K562 (cell line): ENCODE measurements around the gene ANAPC2. TPM values are rescaled to one million over a fixed set of nuclear protein-coding genes. Genes with fewer than 3 reads are reported as not detected.
A peak's percentile ranks its signal among the peaks of the same experiment; 100 is the strongest.

Experiments used
- ARID1B ChIP-seq: fragments of 450-650 bp; IDR thresholded peaks from 2 replicates; pipeline ENCODE4 v1.6.1; 2016; ENCODE audit warnings: antibody characterized with exemption, mild to moderate bottlenecking, inconsistent platforms
- ATF6 ChIP-seq: sonication (generic); formaldehyde crosslinking; IDR thresholded peaks from 2 replicates; pipeline ENCODE4 v1.4.0; 2020; ENCODE audit warnings: mild to moderate bottlenecking, missing genetic modification reagents
- ELF2 ChIP-seq: fragments of 250-450 bp; sonication (Bioruptor Pico); IDR thresholded peaks from 2 replicates; pipeline ENCODE4 v1.5.0; 2021; ENCODE audit warnings: mild to moderate bottlenecking
- ETV6 ChIP-seq, 3 experiments: fragments of 150-350 bp in 1 of 3; sonication (generic) in 1 of 3; formaldehyde crosslinking in 1 of 3; IDR thresholded peaks; 2 replicates each; pipeline versions ENCODE4 v1.6.1 to v1.8.0; 2014 to 2022; ENCODE audit warnings: borderline replicate concordance in 2 of 3, low read depth in 2 of 3, antibody characterized with exemption in 1 of 3, low read length in 1 of 3, mild to moderate bottlenecking in 1 of 3, missing genetic modification reagents in 1 of 3
- KDM4B ChIP-seq, 2 experiments: fragments of 450-650 bp in 1 of 2; sonication (generic) in 1 of 2; IDR thresholded peaks; 2 replicates each; pipeline ENCODE4 v1.6.1; 2016 to 2017; ENCODE audit warnings: borderline replicate concordance in 2 of 2, antibody characterized with exemption in 1 of 2, low read depth in 1 of 2, mild to moderate bottlenecking in 1 of 2
- LCOR ChIP-seq: sonication (generic); formaldehyde crosslinking; IDR thresholded peaks from 2 replicates; pipeline ENCODE4 v1.8.0; 2022; ENCODE audit warnings: mild to moderate bottlenecking, missing genetic modification reagents
- PKNOX1 ChIP-seq: fragments of 450-650 bp; IDR thresholded peaks from 2 replicates; pipeline ENCODE4 v1.6.1; 2016
- POU5F1 ChIP-seq: fragments of 150-350 bp; IDR thresholded peaks from 2 replicates; pipeline ENCODE4 v1.6.1; 2014; ENCODE audit warnings: borderline replicate concordance, low read length, low read depth, mild to moderate bottlenecking; ENCODE audit not compliant: partially characterized antibody
- TARDBP ChIP-seq: fragments of 450-650 bp; IDR thresholded peaks from 2 replicates; pipeline ENCODE4 v1.6.1; 2016
- TCF3 ChIP-seq: sonication (generic); formaldehyde crosslinking; IDR thresholded peaks from 2 replicates; pipeline ENCODE4 v1.4.0; 2020; ENCODE audit warnings: mild to moderate bottlenecking, missing genetic modification reagents
- ZMIZ1 ChIP-seq, 2 experiments: fragments of 150-350 bp in 1 of 2; IDR thresholded peaks; 2 replicates each; pipeline ENCODE4 v1.6.1; 2012 to 2016; ENCODE audit warnings: low read depth in 2 of 2, low read length in 2 of 2, mild to moderate bottlenecking in 1 of 2, moderate library complexity in 1 of 2
- ZNF12 ChIP-seq: sonication (generic); formaldehyde crosslinking; IDR thresholded peaks from 2 replicates; pipeline ENCODE4 v1.4.0; 2020; ENCODE audit warnings: mild to moderate bottlenecking, missing genetic modification reagents
- ZNF395 ChIP-seq: fragments of 200-800 bp; sonication (Bioruptor generic); IDR thresholded peaks from 2 replicates; pipeline ENCODE4 v1.6.1; 2017; ENCODE audit warnings: missing genetic modification characterization, missing compliant biosample characterization
- polyA plus RNA-seq, 8 experiments: library from polyadenylated mRNA; depleted of rRNA in 4 of 8; stranded (reverse) in 5 of 8; unstranded in 3 of 8; fragments of >200 nt; fragmentation: Nextera tagmentation in 2 of 8; fragmentation: Illumina TruSeq in 1 of 8; extraction: Ambion mirVana in 2 of 8; extraction: Trizol in 1 of 8; gene quantifications; 2 replicates each; pipeline versions ENCODE4 v1.2.1 to v1.2.3, GENCODE V29; 2011 to 2014; ENCODE audit warnings: inconsistent platforms in 1 of 8, missing spikeins in 1 of 8
- total RNA-seq, 7 experiments: library from RNA; depleted of rRNA in 6 of 7; stranded (reverse); fragments of >200 nt in 6 of 7; fragmentation: Illumina TruSeq in 2 of 7; extraction: Trizol in 2 of 7; gene quantifications; 2 replicates each; pipeline versions ENCODE4 v1.2.1 to v1.2.3, GENCODE V29; 2011 to 2021; ENCODE audit warnings: low replicate concordance in 1 of 7

Gene ANAPC2
- total and polyA plus RNA-seq, 9 of the 15 experiments (the other 6 are each of a cell fraction or from before 2014, with no cell fraction given): 0.11 to 56.5 (median 17.1) TPM; not detected in 1

- peak in 1 of 2 experiments; percentile 72; a peak in 1 of 4 replicates for TF ChIP-seq ZMIZ1 (IDR thresholded peaks at IDR 0.05; ENCODE audit: low read depth in 2 of 2, low read length in 2 of 2)
- 0 out of 2 replicates have a peak, but pooled peaks have one; percentile 50 for TF ChIP-seq ELF2 (CRISPR knock-in tag)
- TF ChIP-seq POU5F1: peak; percentile 53
- TF ChIP-seq ETV6 (IDR thresholded peaks at IDR 0.05; ENCODE audit: borderline replicate concordance in 1 of 2, low read depth in 2 of 2, low read length in 1 of 2): 0 out of 4 replicates have a peak, but pooled peaks of 1 of the 2 experiments have one; percentile 39
- no peak for TF ChIP-seq ETV6 (CRISPR knock-in tag; IDR thresholded peaks at IDR 0.05; ENCODE audit: borderline replicate concordance)
- TF ChIP-seq LCOR (CRISPR knock-in tag): peak; percentile 78
- TF ChIP-seq ZNF12 (CRISPR knock-in tag): 0 out of 2 replicates have a peak, but pooled peaks have one; percentile 30
- TF ChIP-seq ARID1B: peak; percentile 85
- TF ChIP-seq ZNF395: no peak
- peak; percentile 91 for TF ChIP-seq TCF3 (CRISPR knock-in tag)
- TF ChIP-seq TARDBP: peak; percentile 68; the same call in 1 of the 2 replicates
- TF ChIP-seq KDM4B (IDR thresholded peaks at IDR 0.05; ENCODE audit: borderline replicate concordance in 2 of 2, low read depth in 1 of 2): 0 out of 4 replicates have a peak, but pooled peaks of 1 of the 2 experiments have one; percentile 53
- TF ChIP-seq PKNOX1: peak; percentile 74
- peak; percentile 41; the same call in 1 of the 2 replicates for TF ChIP-seq ATF6
These were observed 48.0 kb upstream of the ANAPC2 start (continued) for GRCh38 chr9:137236238-137236935.
